ENCODE data around the gene IGF2.
"Not testable (repeated sequence)": the region's sequence is repeated elsewhere in the genome, so short reads cannot be mapped to it uniquely, and the experiment has no call there.

Gene IGF2

GRCh38 chr11:2136209-2136951 lies 2.8 kb downstream of the IGF2 start:
- DNase-seq (ENCODE audit: low read depth), result no peak

GRCh38 chr11:2135648-2136201 lies 3.5 kb downstream of the IGF2 start:
- no peak for DNase-seq (ENCODE audit: low read depth)

- no peak for DNase-seq (ENCODE audit: low read depth)
Measured at GRCh38 chr11:2135018-2135569, 4.1 kb downstream of the IGF2 start.

GRCh38 chr11:2134022-2135010 lies 4.9 kb downstream of the IGF2 start:
- no peak for DNase-seq (ENCODE audit: low read depth)

DNA sequence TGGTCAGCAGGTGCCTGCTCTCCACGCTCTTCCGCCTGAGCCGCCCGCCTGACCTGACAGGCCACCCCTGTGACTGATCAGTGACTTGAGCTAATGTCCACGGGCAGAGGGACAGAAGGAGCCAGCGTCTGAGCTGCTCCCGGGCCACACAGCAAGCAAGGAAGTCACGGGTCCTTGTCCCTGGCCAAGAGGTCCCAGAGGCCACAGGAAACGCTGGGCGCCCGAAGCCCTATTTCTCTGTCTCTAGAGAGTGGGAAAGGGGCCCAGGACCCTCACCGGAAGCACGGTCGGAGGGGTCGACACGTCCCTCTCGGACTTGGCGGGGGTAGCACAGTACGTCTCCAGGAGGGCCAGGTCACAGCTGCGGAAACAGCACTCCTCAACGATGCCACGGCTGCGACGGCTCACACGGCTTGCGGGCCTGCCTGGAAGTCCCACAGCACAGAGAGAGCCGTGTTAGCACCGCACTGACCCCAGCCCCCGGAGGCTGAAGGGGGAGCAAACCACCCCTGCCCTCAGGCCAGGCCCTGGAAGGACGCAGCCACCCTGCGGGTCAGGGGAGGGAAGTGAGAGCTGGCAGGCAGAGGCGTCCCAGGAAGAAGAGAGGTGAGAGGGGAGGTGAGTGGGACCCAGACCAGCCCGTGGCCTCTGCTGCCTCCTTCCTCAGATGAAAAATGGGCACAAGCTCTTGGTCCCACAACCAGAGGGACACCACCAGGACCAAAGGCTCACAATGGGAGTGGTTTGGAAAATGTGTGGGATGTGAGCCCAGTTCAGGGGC lies 5.8 kb downstream of the IGF2 start:
- DNase-seq (ENCODE audit: low read depth), result no peak

DNA sequence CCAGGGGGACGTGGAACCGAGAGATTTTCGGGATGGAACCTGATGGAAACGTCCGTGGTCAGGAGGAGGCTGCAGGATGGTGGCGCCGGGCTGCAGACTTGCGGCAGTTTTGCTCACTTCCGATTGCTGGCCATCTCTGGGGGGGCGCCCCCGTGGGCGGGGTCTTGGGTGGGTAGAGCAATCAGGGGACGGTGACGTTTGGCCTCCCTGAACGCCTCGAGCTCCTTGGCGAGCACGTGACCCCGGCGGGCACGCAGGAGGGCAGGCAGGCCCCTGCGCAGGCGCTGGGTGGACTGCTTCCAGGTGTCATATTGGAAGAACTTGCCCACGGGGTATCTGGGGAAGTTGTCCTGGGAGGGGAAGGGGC lies 6.3 kb downstream of the IGF2 start:
- DNase-seq (ENCODE audit: low read depth), result no peak

DNA sequence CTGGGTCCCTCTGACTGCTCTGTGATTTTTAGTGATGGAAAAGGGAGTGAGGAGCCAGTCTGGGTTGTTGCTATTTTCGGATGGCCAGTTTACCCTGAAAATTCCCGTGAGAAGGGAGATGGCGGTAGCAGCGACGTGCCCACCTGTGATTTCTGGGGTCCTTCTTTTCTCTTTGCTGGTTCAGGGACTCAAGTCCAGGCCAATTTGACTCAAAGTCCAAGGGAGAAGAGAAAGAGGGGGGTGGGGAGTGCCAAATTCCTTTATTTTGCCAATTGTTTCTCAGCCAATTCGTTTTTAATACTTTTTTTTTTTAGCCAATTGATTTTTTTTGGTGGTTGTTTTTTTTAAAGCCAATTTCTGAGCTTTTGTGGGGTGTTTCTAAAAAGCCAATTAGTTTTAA lies 6.9 kb downstream of the IGF2 start:
- no peak for DNase-seq (ENCODE audit: low read depth)

- DNase-seq (ENCODE audit: low read depth), result no peak
Measured at GRCh38 chr11:2131371-2132236, 7.6 kb downstream of the IGF2 start.

- no peak for DNase-seq (ENCODE audit: low read depth)
Measured at GRCh38 chr11:2130881-2131352, 8.3 kb downstream of the IGF2 start.

DNA sequence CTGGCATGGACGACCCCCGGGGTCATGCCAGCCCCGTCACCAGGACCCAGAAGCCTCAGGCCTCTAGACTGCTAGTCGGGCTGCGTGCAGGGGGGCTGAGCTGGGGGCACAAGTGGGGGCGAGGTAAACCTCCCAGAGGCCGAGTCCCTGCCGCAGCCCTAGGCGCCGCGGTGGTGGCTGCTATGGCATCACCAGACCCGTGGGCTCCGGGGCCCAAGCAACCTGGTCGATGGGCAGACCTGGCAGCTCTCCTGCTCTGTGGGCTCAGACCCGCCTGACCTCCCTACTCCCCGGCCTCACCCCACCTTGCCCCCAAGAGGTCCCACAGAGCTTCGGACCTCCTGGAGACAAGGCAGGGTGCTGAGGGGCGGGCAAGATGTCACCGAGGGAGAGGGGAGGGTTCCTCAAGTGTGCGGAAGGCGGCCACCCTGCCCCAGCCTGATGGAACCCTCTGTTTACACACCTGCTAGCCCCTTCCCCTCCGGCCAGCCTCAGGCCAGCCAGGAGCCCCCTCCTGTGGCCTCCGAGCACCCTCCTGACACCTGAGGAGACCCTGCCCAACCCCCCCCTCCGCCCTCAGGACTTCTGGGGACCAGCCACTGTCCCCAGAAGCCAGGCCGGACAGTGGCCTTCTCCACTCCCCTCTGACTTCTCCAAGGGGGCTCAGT lies 9.4 kb downstream of the IGF2 start:
- DNase-seq (ENCODE audit: low read depth), result no peak

GRCh38 chr11:2129308-2129698 lies 9.9 kb downstream of the IGF2 start:
- no peak for DNase-seq (ENCODE audit: low read depth)

- no peak for DNase-seq (ENCODE audit: low read depth)
Measured at GRCh38 chr11:2128511-2129307, 10.5 kb downstream of the IGF2 start.

GRCh38 chr11:2128130-2128510 lies 11.1 kb downstream of the IGF2 start:
- no peak for DNase-seq (ENCODE audit: low read depth)

- DNase-seq (ENCODE audit: low read depth), result no peak
Measured at GRCh38 chr11:2127482-2128129, 11.6 kb downstream of the IGF2 start.

DNA sequence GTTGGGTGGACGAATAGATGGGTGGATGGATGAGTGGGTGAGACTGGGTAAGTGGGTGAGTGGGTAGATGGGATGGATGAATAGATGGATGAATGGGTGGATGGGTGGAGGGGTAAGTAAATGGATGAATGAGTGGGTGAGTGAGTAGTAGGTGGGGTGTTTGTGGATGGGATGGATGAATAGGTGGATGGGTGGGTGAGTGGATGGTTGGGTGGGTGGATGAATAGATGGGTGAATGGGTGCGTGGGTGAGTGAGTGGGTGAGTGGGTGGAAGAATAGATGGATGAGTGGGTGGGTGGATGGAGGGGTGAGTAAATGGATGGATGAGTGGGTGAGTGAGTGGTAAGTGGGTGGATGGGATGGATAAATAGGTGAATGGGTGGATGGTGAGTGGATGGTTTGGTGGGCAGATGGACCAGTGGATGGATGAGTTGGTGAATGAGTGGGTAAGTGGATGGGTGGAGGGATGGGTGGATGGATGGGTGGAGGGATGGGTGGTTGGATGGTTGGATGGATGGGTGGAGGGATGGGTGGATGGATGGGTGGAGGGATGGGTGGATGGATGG lies 12.6 kb downstream of the IGF2 start:
- DNase-seq (ENCODE audit: low read depth), result no peak

- DNase-seq (ENCODE audit: low read depth), result not testable (repeated sequence)
Measured at GRCh38 chr11:2124736-2125484, 14.3 kb downstream of the IGF2 start.

DNA sequence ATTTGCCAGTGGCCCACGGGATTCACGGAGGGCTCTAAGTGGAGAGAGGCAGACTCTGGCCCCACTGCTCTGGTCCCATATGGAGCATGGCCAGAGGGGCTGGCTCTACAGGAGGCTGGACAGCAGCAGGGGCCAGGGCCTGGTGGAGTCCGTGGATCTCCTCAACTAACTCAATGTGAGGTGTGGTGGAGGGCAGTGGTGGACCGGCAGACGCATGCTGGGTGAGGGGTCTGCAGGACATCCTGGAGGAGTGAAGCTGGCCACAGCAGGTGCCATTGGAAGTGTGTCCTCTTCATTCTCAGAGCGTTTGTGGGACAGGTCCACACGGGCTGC lies 15.6 kb downstream of the IGF2 start:
- no peak for DNase-seq (ENCODE audit: low read depth)

Data from HS-27A (cell line).